ENCODE data around the gene ANKS1B. TPM values are rescaled to one million over a fixed set of nuclear protein-coding genes. Genes with fewer than 3 reads are reported as not detected.

Gene ANKS1B
- total RNA-seq, 3 donors from 2014 or later (not counting 1 experiment from before 2014, with no cell fraction given) = not detected

- ATAC-seq (no peak), DNase-seq (no peak)
- no peaks in the 10 kb centered on the region for H3K9me3 Mint-ChIP-seq
- H3K36me3 Mint-ChIP-seq = no peaks in the 10 kb centered on the region
- no peaks in the 10 kb centered on the region for H3K27me3 Mint-ChIP-seq (ENCODE audit: low read depth in 2 of 2)
- 85% methylated on average over 4 of the region's 7 CpGs for WGBS (ENCODE audit: insufficient coverage)
- no peaks in the 10 kb centered on the region for H3K27me3 ChIP-seq (ENCODE audit: control insufficient read depth, insufficient read depth, low read length)
- H3K4me3 ChIP-seq (ENCODE audit: low read length) = no peak overlapping the region
- H3K9me3 ChIP-seq (ENCODE audit: control insufficient read depth, insufficient read depth, low read length) = no peaks in the 10 kb centered on the region
- H3K36me3 ChIP-seq (ENCODE audit: control insufficient read depth, insufficient read depth, low read length) = no peaks in the 10 kb centered on the region
- H3K4me3 Mint-ChIP-seq = no peak overlapping the region
- TF ChIP-seq CTCF (IDR thresholded peaks at IDR 0.05) = no peak
- no peak overlapping the region for H3K27ac ChIP-seq (ENCODE audit: low read length)
- H3K27ac Mint-ChIP-seq = no peak overlapping the region
- H3K4me1 ChIP-seq (ENCODE audit: control insufficient read depth, insufficient read depth, low read length) = no peaks in the 10 kb centered on the region
- H3K4me1 Mint-ChIP-seq = no peaks in the 10 kb centered on the region
- intact Hi-C loops (cut with micrococcal nuclease) = no loop called here
Measured at GRCh38 chr12:98999559-98999958, 985.2 kb downstream of the ANKS1B start.

- no peak overlapping the region for H3K4me3 ChIP-seq (ENCODE audit: low read length)
- H3K4me1 ChIP-seq (ENCODE audit: control insufficient read depth, insufficient read depth, low read length) = no peaks in the 10 kb centered on the region
- H3K27ac Mint-ChIP-seq = no peak overlapping the region
- 82% methylated on average over 2 of the region's 6 CpGs for WGBS (ENCODE audit: insufficient coverage)
- no peaks in the 10 kb centered on the region for H3K9me3 ChIP-seq (ENCODE audit: control insufficient read depth, insufficient read depth, low read length)
- no peaks in the 10 kb centered on the region for H3K9me3 Mint-ChIP-seq
- H3K36me3 Mint-ChIP-seq = no peaks in the 10 kb centered on the region
- H3K27me3 ChIP-seq (ENCODE audit: control insufficient read depth, insufficient read depth, low read length) = no peaks in the 10 kb centered on the region
- intact Hi-C loops (cut with micrococcal nuclease) = no loop called here
- H3K36me3 ChIP-seq (ENCODE audit: control insufficient read depth, insufficient read depth, low read length) = no peaks in the 10 kb centered on the region
- no peak overlapping the region for H3K27ac ChIP-seq (ENCODE audit: low read length)
- no peak overlapping the region for H3K4me3 Mint-ChIP-seq
- TF ChIP-seq CTCF (IDR thresholded peaks at IDR 0.05) = no peak
- DNase-seq (peak in 1 of 2 donors; percentile 26), ATAC-seq (no peak)
- H3K4me1 Mint-ChIP-seq = no peaks in the 10 kb centered on the region
- H3K27me3 Mint-ChIP-seq (ENCODE audit: low read depth in 2 of 2) = no peaks in the 10 kb centered on the region
Measured at GRCh38 chr12:98998697-98999299, 985.9 kb downstream of the ANKS1B start.

GRCh38 chr12:98997899-98998298, 986.8 kb downstream of the ANKS1B start:
- no peak for TF ChIP-seq CTCF (IDR thresholded peaks at IDR 0.05)
- Mint-ChIP-seq H3K4me1 (no peaks in the 10 kb centered on the region), H3K9me3 (no peaks in the 10 kb centered on the region), H3K36me3 (no peaks in the 10 kb centered on the region), H3K27me3 (ENCODE audit: low read depth in 2 of 2) (no peaks in the 10 kb centered on the region), H3K27ac (no peak overlapping the region), H3K4me3 (no peak overlapping the region)
- Histone ChIP-seq H3K36me3 (ENCODE audit: control insufficient read depth, insufficient read depth, low read length) (no peaks in the 10 kb centered on the region), H3K4me3 (ENCODE audit: low read length) (no peak overlapping the region), H3K27ac (ENCODE audit: low read length) (no peak overlapping the region), H3K9me3 (ENCODE audit: control insufficient read depth, insufficient read depth, low read length) (no peaks in the 10 kb centered on the region), H3K27me3 (ENCODE audit: control insufficient read depth, insufficient read depth, low read length) (no peaks in the 10 kb centered on the region), H3K4me1 (ENCODE audit: control insufficient read depth, insufficient read depth, low read length) (no peaks in the 10 kb centered on the region)
- WGBS (ENCODE audit: insufficient coverage) = 73% methylated on average over 1 of the region's 1 CpG
- ATAC-seq (no peak), DNase-seq (no peak)
- intact Hi-C loops (cut with micrococcal nuclease) = no loop called here

- 91% methylated on average over 3 of the region's 3 CpGs for WGBS (ENCODE audit: insufficient coverage)
- Histone ChIP-seq H3K4me3 (ENCODE audit: low read length) (no peak overlapping the region), H3K9me3 (ENCODE audit: control insufficient read depth, insufficient read depth, low read length) (no peaks in the 10 kb centered on the region), H3K4me1 (ENCODE audit: control insufficient read depth, insufficient read depth, low read length) (no peaks in the 10 kb centered on the region), H3K27ac (ENCODE audit: low read length) (no peak overlapping the region), H3K36me3 (ENCODE audit: control insufficient read depth, insufficient read depth, low read length) (no peaks in the 10 kb centered on the region), H3K27me3 (ENCODE audit: control insufficient read depth, insufficient read depth, low read length) (no peaks in the 10 kb centered on the region)
- H3K36me3 Mint-ChIP-seq = no peaks in the 10 kb centered on the region
- no peak overlapping the region for H3K4me3 Mint-ChIP-seq
- DNase-seq (no peak), ATAC-seq (no peak)
- H3K27me3 Mint-ChIP-seq (ENCODE audit: low read depth in 2 of 2) = peaks cover 0 to 4% of the 10 kb centered on the region in 2 donors
- TF ChIP-seq CTCF (IDR thresholded peaks at IDR 0.05) = no peak
- peaks cover 2 to 9% of the 10 kb centered on the region in 2 donors for H3K9me3 Mint-ChIP-seq
- no peak overlapping the region for H3K27ac Mint-ChIP-seq
- intact Hi-C loops (cut with micrococcal nuclease) = no loop called here
- H3K4me1 Mint-ChIP-seq = no peaks in the 10 kb centered on the region
Measured at GRCh38 chr12:98990648-98991047, 994.1 kb downstream of the ANKS1B start.

All from natural killer cell (primary cell).